WERI-Rb-1 (cell line): ENCODE results near the gene KCNA4.
"Not testable (repeated sequence)": the region's sequence is repeated elsewhere in the genome, so short reads cannot be mapped to it uniquely, and the experiment has no call there.

ENCODE experiments used
- DNase-seq: peaks from one replicate; pipeline ENCODE4 v3.0.0-alpha.2; 2020
- H3K27ac ChIP-seq: fragments of 250-450 bp; sonication (Bioruptor Pico); 2 replicates; pipeline ENCODE4 v1.5.1; 2020; ENCODE audit warnings: mild to moderate bottlenecking, moderate library complexity
- H3K27me3 ChIP-seq: fragments of 250-450 bp; sonication (Bioruptor Pico); 2 replicates; pipeline ENCODE4 v1.5.1; 2021; ENCODE audit warnings: mild to moderate bottlenecking, low read depth, moderate library complexity; ENCODE audit not compliant: insufficient read depth, severe bottlenecking
- H3K36me3 ChIP-seq: fragments of 250-450 bp; sonication (Bioruptor Pico); 2 replicates; pipeline ENCODE4 v1.5.1; 2020; ENCODE audit warnings: mild to moderate bottlenecking, moderate library complexity
- H3K4me3 ChIP-seq: 2 replicates; pipeline ENCODE4 v1.5.1; 2011; ENCODE audit warnings: low read depth, mild to moderate bottlenecking, control low read depth, low read length
- H3K9me3 ChIP-seq: fragments of 250-450 bp; sonication (Bioruptor Pico); 2 replicates; pipeline ENCODE4 v1.5.1; 2021; ENCODE audit warnings: mild to moderate bottlenecking, moderate library complexity; ENCODE audit not compliant: severe bottlenecking
- TF ChIP-seq, protein P1 (sequence below): IDR thresholded peaks from 2 replicates; pipeline ENCODE4 v1.5.1; 2011; ENCODE audit warnings: low read depth, mild to moderate bottlenecking, control low read depth, inconsistent platforms, low read length

KCNA4 gene

DNA sequence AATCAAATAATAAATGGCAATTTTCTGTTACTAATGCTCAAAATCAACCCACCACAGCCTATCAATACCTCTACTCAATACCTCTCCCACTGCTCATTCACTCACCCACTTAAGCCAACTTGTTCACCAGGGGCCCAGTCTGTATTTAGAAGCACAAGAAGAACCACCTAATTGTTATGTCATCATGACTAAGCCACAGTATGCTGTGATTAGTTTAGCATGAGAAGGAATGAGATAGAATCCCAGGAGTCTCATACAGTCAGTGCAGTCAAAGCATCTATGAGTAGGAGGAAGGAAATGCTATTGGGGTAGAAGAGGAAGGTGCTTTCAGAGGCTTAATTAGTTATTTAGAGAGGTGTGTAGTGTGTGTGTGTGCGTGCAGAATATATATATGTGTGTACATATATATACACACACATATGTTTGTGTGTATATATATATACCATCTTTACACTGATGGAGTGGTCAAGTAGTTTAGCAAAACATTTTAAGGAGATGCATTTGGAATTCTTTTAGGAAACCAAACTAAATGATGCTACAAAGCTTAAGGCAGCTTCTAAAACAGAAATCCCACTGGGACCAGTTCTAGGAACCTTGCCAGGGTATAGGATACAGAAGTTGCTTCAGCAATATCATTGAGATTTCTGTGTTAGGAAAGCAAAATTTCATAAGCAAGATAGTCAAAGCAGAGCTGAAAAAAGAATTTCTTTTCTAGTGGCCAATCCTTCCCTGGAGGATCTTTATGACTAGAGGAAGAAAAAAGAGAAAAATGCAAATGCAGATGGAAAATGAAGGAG lies 27.5 kb downstream of the KCNA4 start:
- Histone ChIP-seq H3K27ac (no peak overlapping the region), H3K9me3 (peaks cover 4% of the 10 kb centered on the region), H3K36me3 (no peaks in the 10 kb centered on the region), H3K4me3 (no peak overlapping the region), H3K27me3 (no peaks in the 10 kb centered on the region)
- DNase-seq = no peak
- TF ChIP-seq, protein P1, sequence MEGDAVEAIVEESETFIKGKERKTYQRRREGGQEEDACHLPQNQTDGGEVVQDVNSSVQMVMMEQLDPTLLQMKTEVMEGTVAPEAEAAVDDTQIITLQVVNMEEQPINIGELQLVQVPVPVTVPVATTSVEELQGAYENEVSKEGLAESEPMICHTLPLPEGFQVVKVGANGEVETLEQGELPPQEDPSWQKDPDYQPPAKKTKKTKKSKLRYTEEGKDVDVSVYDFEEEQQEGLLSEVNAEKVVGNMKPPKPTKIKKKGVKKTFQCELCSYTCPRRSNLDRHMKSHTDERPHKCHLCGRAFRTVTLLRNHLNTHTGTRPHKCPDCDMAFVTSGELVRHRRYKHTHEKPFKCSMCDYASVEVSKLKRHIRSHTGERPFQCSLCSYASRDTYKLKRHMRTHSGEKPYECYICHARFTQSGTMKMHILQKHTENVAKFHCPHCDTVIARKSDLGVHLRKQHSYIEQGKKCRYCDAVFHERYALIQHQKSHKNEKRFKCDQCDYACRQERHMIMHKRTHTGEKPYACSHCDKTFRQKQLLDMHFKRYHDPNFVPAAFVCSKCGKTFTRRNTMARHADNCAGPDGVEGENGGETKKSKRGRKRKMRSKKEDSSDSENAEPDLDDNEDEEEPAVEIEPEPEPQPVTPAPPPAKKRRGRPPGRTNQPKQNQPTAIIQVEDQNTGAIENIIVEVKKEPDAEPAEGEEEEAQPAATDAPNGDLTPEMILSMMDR = no peak

DNA sequence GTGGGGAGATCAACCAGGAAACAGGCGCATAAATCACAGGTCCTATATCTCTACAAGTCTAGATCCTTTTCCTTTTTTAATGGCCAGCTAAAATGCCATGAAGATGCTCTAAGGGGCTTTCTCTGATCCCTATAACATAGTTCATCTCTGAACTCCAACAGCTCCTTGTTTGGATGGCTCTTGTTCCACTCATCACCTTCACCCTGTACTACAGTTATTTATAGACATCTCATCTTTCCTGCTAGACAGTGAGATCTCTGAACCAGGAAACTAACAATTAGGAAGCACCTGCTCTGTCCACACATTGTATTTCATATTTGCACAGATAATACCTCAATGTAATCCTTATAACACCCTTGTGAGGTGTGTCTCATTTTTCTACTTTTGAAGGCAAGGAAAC lies 31.6 kb downstream of the KCNA4 start:
- no peak for DNase-seq
- Histone ChIP-seq H3K27me3 (no peaks in the 10 kb centered on the region), H3K36me3 (no peaks in the 10 kb centered on the region), H3K4me3 (no peak overlapping the region), H3K9me3 (no peaks in the 10 kb centered on the region), H3K27ac (peak overlapping the region; percentile 39)
- TF ChIP-seq, protein P1 = no peak

DNA sequence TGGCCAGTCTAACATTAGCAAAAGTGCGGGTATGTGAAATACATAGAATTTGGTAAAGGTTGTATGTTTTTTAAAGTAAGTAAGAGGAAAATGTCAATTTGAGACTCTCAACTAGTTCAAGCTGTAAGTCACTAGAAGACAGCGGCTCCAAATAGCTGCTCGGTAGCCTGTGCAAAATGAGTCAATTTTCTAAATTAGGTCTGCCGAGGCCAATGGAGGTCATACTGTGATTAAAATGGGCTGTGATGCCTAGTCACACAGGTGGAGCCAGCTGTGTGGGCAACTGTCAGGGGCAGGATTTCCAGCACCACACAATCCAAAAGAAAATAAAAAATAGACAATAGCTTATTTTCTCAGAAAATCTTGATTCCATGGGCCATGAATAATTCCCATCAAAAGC lies 32.3 kb downstream of the KCNA4 start:
- H3K27ac ChIP-seq = peak overlapping the region; percentile 39
- no peaks in the 10 kb centered on the region for H3K27me3 ChIP-seq
- TF ChIP-seq, protein P1 = no peak
- no peaks in the 10 kb centered on the region for H3K9me3 ChIP-seq
- peak; percentile 61 for DNase-seq
- no peaks in the 10 kb centered on the region for H3K36me3 ChIP-seq
- no peak overlapping the region for H3K4me3 ChIP-seq

DNA sequence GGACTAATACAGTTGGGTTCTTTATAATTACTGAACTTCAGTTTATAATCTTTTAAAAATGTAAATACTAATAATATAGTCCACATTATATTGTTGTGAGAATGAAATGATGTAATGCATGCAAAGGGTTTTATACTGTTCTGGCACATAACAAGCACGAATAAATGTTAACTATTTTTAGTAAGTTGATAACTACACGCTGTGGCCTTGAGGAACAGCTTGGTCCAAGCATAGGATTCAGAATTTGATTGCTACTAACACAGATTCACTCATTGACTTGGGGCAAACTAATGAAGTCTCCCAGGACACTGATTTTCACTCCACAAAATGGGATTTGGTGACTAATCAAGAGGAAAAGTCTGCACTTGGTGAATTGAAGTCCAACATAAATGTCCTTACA lies 38.3 kb downstream of the KCNA4 start:
- no peaks in the 10 kb centered on the region for H3K27me3 ChIP-seq
- TF ChIP-seq, protein P1 = no peak
- H3K36me3 ChIP-seq = no peaks in the 10 kb centered on the region
- H3K9me3 ChIP-seq = no peaks in the 10 kb centered on the region
- DNase-seq = no peak
- H3K27ac ChIP-seq = no peak overlapping the region
- no peak overlapping the region for H3K4me3 ChIP-seq

DNA sequence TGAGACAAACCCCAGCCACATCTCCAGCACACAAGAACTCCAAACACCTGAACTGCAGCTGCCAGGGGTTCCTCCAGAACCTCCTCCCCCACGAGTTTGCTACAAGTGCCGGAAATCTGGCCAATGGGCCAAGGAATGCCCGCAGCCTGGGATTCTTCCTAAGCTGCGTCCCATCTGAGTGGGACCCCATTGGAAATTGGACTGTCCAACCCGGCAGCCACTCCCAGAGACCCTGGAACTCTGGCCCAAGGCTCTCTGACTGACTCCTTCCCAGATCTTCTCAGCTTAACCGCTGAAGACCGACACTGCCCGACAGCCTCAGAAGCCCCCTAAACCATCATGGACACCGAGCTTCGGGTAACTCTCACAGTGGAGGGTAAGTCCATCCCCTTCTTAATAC lies 41.2 kb downstream of the KCNA4 start:
- DNase-seq, H3K36me3 ChIP-seq, H3K9me3 ChIP-seq, H3K27ac ChIP-seq, H3K4me3 ChIP-seq, H3K27me3 ChIP-seq: not testable (repeated sequence)

DNA sequence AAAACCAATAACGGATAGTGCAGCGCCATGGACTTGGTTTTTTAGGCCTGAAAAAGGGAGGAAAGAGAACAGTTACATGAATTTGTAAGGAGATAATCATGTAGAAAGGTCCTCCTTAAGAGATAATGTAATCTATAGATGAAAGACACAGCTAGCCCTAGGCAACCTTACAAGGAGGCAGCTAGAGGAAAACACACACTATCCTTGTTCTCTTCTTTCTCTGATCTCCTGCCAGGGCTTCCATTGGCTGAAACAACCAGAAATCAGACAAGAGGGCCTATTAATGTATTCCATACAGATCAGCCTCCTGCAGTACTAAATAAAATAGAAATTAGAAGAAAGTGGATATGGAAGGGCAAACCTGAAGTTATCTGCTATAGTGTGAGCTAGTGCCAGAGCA lies 53.0 kb downstream of the KCNA4 start:
- H3K9me3 ChIP-seq = no peaks in the 10 kb centered on the region
- H3K36me3 ChIP-seq = no peaks in the 10 kb centered on the region
- H3K4me3 ChIP-seq = no peak overlapping the region
- DNase-seq = no peak
- TF ChIP-seq, protein P1 = no peak
- H3K27ac ChIP-seq = no peak overlapping the region
- no peaks in the 10 kb centered on the region for H3K27me3 ChIP-seq
